ENCODE data around the gene TPM4.

The TPM4 gene

DNA sequence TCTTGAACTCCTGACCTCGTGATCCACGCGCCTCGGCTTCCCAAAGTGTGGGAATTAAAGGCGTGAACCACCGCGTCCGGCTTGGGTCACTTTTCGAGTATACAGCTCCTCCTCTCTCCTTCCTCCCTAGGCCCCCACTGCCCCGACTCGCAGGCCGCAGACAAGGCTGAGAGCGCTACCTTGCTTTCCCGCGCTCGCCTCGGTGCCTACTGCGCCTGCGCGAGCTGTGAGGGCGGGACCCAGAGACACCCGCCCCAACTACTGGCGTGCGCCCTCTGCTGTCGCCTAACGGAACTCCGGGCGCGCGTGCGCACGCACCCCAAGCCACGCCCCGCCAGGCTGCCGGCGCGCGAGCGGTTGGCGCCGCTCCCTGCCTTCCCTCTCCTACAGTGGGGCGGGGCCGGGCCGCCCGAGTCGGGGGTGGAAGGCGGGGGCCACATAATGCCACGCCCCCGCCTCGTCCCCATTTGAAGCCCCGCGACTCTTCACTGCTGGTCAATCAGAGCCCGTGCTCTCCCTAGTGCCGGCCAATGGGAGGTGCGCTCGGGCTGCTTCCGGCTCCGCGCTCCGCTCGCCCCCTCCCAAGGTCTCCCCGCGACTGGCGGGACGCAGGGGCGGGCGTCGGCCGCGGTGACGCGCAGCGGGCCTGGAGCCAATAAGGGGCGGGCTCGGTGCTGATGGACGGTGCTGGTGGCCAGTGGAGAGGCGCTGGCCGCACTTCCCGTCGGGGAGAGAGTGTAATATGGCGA is 35.0 kb downstream of the TPM4 start, which contains the start of gene RAB8A:
Gene RAB8A, plus strand, starts transcription at position 730 of the 749 bp plus-strand sequence. Its CDS starts 13 bp downstream, at position 743.
- TF ChIP-seq, protein P1, sequence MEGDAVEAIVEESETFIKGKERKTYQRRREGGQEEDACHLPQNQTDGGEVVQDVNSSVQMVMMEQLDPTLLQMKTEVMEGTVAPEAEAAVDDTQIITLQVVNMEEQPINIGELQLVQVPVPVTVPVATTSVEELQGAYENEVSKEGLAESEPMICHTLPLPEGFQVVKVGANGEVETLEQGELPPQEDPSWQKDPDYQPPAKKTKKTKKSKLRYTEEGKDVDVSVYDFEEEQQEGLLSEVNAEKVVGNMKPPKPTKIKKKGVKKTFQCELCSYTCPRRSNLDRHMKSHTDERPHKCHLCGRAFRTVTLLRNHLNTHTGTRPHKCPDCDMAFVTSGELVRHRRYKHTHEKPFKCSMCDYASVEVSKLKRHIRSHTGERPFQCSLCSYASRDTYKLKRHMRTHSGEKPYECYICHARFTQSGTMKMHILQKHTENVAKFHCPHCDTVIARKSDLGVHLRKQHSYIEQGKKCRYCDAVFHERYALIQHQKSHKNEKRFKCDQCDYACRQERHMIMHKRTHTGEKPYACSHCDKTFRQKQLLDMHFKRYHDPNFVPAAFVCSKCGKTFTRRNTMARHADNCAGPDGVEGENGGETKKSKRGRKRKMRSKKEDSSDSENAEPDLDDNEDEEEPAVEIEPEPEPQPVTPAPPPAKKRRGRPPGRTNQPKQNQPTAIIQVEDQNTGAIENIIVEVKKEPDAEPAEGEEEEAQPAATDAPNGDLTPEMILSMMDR (IDR thresholded peaks at IDR 0.05; ENCODE audit: low read length, missing control alignments), result peak; percentile 57
- peak; percentile 99 for DNase-seq (ENCODE audit: low read depth)
- H3K4me3 ChIP-seq (replicated peaks; ENCODE audit: low read depth, low read length), result peak within 1 kb of the TSS; percentile 97

DNA sequence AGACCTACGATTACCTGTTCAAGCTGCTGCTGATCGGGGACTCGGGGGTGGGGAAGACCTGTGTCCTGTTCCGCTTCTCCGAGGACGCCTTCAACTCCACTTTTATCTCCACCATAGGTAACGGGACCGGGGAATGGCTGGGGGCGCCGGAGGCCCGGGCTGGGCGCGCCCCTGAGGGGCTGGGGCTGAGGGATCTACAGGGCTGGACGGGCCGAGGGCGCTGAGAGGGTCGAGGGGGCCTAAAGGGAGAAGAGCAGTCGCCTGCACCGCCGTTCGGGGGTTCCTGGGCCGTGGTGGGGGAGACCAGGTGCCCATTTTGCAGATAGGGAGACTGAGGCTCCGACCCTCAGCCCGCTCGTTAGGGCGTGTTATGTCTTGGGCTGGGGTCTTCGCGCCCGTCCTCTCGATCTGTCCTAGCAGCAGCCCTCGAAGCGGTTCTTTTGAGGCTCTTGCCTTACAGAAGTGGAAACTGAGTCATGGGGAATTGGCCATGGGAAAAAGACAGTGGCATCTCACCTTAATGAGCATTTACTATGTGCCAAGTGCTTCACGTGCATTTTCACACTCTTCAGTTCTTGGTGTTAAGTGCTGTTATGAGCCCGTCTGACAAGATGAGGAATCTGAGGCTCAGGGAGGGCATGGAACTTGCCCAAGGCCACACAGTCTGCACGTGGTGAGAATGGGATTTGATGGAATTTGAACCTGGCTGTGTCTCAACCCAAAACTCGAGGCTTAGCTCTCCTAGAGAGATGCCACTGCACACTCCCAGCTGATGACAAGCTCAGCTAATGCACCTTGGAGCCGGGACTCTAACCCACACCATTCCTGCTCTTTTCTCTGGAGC is 35.8 kb downstream of the TPM4 start:
- TF ChIP-seq, protein P1 (IDR thresholded peaks at IDR 0.05; ENCODE audit: low read length, missing control alignments), result no peak

DNA sequence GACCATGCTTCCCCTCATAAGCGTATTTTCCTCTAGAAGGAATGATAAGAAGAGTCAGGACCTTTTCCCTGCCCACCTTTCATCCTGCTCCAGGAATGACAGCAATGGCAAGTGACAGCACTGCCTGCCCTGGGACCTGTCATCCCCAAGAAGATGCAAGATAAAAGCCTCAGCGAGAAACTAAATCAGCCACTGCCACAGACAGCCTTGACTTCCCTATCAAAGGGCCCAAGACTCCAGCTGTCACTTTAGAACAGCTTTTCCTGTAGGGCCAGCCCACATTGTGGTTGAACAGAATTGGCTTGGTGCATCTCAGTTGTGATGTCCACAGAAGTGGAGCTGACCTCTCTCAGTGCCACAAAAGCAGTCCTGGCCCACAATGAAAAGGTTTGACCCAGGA is 36.5 kb downstream of the TPM4 start:
- H3K4me3 ChIP-seq (replicated peaks; ENCODE audit: low read depth, low read length), result peak overlapping the region; percentile 97

More for the DNA sequence above, 35.8 kb downstream of the TPM4 start:
- no peak for DNase-seq (ENCODE audit: low read depth)
- H3K4me3 ChIP-seq (replicated peaks; ENCODE audit: low read depth, low read length), result peak overlapping the region; percentile 97

DNA sequence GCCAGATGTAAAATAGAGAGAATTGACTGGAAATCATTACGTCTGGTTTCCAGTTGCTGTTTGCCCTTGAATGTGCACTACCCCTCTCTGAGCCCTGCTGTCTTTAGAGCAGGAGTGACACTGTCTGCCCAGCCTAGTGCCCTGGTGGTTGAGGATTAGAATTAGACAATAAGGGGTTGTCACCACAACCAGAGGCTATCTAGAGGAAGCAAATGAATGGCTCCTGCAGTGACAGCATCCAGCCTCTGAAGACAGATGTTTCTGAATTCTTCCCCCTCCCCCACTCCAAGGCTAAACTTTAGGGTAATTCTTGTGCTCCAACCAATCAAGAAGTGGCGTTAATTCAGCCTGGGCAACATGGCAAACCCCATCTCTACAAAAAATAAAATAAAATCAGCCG is 37.4 kb downstream of the TPM4 start:
- DNase-seq (ENCODE audit: low read depth), result no peak
- H3K4me3 ChIP-seq (replicated peaks; ENCODE audit: low read depth, low read length), result no peak overlapping the region
- TF ChIP-seq, protein P1 (IDR thresholded peaks at IDR 0.05; ENCODE audit: low read length, missing control alignments), result no peak

More for the DNA sequence above, 36.5 kb downstream of the TPM4 start:
- TF ChIP-seq, protein P1 (IDR thresholded peaks at IDR 0.05; ENCODE audit: low read length, missing control alignments), result no peak
- no peak for DNase-seq (ENCODE audit: low read depth)

DNA sequence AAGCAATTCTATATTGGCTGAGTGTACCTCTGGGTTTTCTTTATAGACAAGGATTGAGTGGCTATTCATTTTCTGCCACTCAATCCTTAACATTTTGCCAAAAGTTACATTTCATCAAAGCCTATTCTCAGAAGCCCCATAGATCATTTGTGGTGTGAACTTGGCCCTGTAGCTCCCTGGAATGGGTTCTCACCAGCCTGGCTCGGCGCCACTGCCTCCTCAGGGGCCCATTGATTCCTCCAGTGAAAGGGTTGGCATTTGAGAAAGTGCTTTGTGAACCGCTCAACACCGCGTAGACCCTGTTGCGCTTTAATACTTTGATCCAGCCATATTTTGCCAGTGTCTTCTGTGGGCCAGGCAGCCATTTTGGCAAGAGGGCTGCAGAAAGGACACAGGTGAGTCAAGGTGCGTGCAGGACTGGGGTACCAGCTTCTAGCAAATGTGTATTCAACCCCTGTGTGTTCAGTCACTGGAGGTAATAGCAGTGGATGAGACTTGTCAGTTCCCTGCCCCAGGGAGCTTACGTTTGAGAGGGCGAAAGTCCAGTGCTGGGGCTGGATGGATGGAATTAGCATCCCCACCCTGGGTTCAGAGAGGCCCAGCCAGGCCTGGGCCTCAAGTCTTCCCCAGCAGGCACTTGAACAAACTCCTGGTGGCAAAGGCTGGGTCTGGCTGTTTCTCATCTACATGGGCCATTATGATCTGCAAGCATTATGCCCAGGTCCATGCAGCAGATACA is 39.2 kb downstream of the TPM4 start:
- no peak for DNase-seq (ENCODE audit: low read depth)
- TF ChIP-seq, protein P1 (IDR thresholded peaks at IDR 0.05; ENCODE audit: low read length, missing control alignments), result no peak
- H3K4me3 ChIP-seq (replicated peaks; ENCODE audit: low read depth, low read length), result no peak overlapping the region

DNA sequence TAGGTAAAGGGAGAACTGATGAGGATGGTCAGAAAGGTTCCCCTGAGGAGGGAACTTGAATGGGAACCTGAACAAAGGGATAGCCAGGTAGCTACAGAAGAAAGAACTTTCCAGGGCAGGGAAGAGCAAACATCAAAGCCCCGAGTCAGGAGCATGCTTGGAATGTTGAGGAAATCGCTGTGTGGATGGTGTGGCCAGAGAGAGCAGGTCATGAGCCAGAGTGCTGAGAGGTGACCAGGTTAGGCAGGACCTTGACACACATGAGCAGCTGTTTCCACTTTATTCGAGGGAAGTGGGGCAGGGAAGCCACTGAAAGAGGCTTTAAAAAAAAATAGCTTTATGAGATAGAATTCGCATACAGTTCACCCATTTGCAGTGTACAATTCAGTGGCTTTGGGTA is 39.8 kb downstream of the TPM4 start:
- H3K4me3 ChIP-seq (replicated peaks; ENCODE audit: low read depth, low read length), result no peak overlapping the region
- TF ChIP-seq, protein P1 (IDR thresholded peaks at IDR 0.05; ENCODE audit: low read length, missing control alignments), result no peak
- DNase-seq (ENCODE audit: low read depth), result no peak
